IMR-90 (cell line): Measurements from ENCODE around the gene PLA2G4D. TPM values are rescaled to one million over a fixed set of nuclear protein-coding genes. Genes with fewer than 3 reads are reported as not detected.

ENCODE experiments used
- ATAC-seq: fragments of 200-7000 bp; cut with Tn5 transposase; 2 replicates; pipeline ENCODE4 v1.9.1; 2020; ENCODE audit warnings: low read depth, mild to moderate bottlenecking, moderate library complexity
- BruUV-seq: library from RNA; stranded (reverse); fragments of 400-500 nt; replicated peaks from 2 replicates; lab custom pipeline; 2021; lab: Mats Ljungman, UMichigan
- CTCF ChIA-PET: fragments of 300-600 bp; formaldehyde crosslinking; extraction: SDS; loops from one replicate; lab custom pipeline; 2021; ENCODE audit warnings: antibody characterized with exemption; lab: Yijun Ruan, JAX
- POLR2A ChIA-PET: fragments of 300-600 bp; sonication (Branson Sonifier 250); formaldehyde crosslinking; loops from one replicate; lab custom pipeline; 2022; ENCODE audit warnings: antibody characterized with exemption; ENCODE audit not compliant: unreplicated experiment; lab: Charles Lee
- DNase-seq: peaks from one replicate; pipeline ENCODE4 v3.0.0; 2013
- H2AFZ ChIP-seq: replicated peaks from 2 replicates; pipeline ENCODE3; 2013; ENCODE audit warnings: low read length, mild to moderate bottlenecking; ENCODE audit not compliant: poor library complexity
- H2AK5ac ChIP-seq: 2 replicates; pipeline ENCODE4 v1.6.1; 2013; ENCODE audit warnings: low read depth, low read length, inconsistent platforms
- H2AK9ac ChIP-seq: replicated peaks from 2 replicates; pipeline ENCODE3; 2013; ENCODE audit warnings: mild to moderate bottlenecking, low read depth, low read length, moderate library complexity; ENCODE audit not compliant: poor library complexity
- H2BK120ac ChIP-seq: 2 replicates; pipeline ENCODE4 v1.6.1; 2013; ENCODE audit warnings: low read depth, low read length, inconsistent platforms
- H2BK15ac ChIP-seq: 3 replicates; pipeline ENCODE4 v1.6.1; 2013; ENCODE audit warnings: low read depth, low read length, inconsistent platforms
- H2BK20ac ChIP-seq: 2 replicates; pipeline ENCODE4 v1.6.1; 2013; ENCODE audit warnings: low read depth, mild to moderate bottlenecking, inconsistent platforms, low read length, moderate library complexity
- H2BK5ac ChIP-seq: 2 replicates; pipeline ENCODE4 v1.6.1; 2013; ENCODE audit warnings: mild to moderate bottlenecking, low read depth, low read length, inconsistent platforms; ENCODE audit not compliant: poor library complexity, severe bottlenecking
- H3K14ac ChIP-seq: replicated peaks from 2 replicates; pipeline ENCODE4 v1.6.1; 2013; ENCODE audit warnings: low read depth, low read length, inconsistent platforms
- H3K18ac ChIP-seq: 2 replicates; pipeline ENCODE4 v1.6.1; 2013; ENCODE audit warnings: low read depth, low read length, control low read depth
- H3K23ac ChIP-seq: 2 replicates; pipeline ENCODE4 v1.6.1; 2013; ENCODE audit warnings: low read depth, low read length, inconsistent platforms
- H3K27ac ChIP-seq: 2 replicates; pipeline ENCODE4 v1.5.1; 2013; ENCODE audit warnings: mild to moderate bottlenecking, control low read depth, low read length; ENCODE audit not compliant: insufficient read depth
- H3K27me3 ChIP-seq: 2 replicates; pipeline ENCODE4 v1.6.1; 2013; ENCODE audit warnings: low read length; ENCODE audit not compliant: control insufficient read depth, insufficient read depth
- H3K36me3 ChIP-seq: 2 replicates; pipeline ENCODE4 v1.6.1; 2013; ENCODE audit warnings: low read length, mixed read lengths; ENCODE audit not compliant: control insufficient read depth, insufficient read depth
- H3K4ac ChIP-seq: 2 replicates; pipeline ENCODE4 v1.6.1; 2013; ENCODE audit warnings: low read depth, low read length, inconsistent platforms
- H3K4me1 ChIP-seq: 2 replicates; pipeline ENCODE4 v1.6.1; 2013; ENCODE audit warnings: low read length, mixed read lengths; ENCODE audit not compliant: control insufficient read depth, insufficient read depth
- H3K4me2 ChIP-seq: 2 replicates; pipeline ENCODE4 v1.6.1; 2013; ENCODE audit warnings: low read depth, mild to moderate bottlenecking, control low read depth, low read length, moderate library complexity
- H3K4me3 ChIP-seq: 2 replicates; pipeline ENCODE4 v1.5.1; 2013; ENCODE audit warnings: low read depth, mild to moderate bottlenecking, control low read depth, low read length, moderate library complexity; ENCODE audit not compliant: insufficient read depth
- H3K56ac ChIP-seq: 2 replicates; pipeline ENCODE4 v1.6.1; 2013; ENCODE audit warnings: low read length, inconsistent platforms; ENCODE audit not compliant: insufficient read depth; ENCODE audit errors: extremely low read depth
- H3K79me1 ChIP-seq, 2 experiments: 2 replicates each; pipeline ENCODE4 v1.6.1; 2013; ENCODE audit warnings: low read length in 2 of 2, inconsistent platforms in 1 of 2, low read depth in 1 of 2
- H3K9ac ChIP-seq: 2 replicates; pipeline ENCODE4 v1.6.1; 2013; ENCODE audit warnings: low read depth, low read length, control low read depth
- H3K9me1 ChIP-seq: 2 replicates; pipeline ENCODE4 v1.6.1; 2013; ENCODE audit warnings: low read length, inconsistent platforms; ENCODE audit not compliant: insufficient read depth
- H3K9me3 ChIP-seq: 2 replicates; pipeline ENCODE4 v1.6.1; 2013; ENCODE audit warnings: low read length; ENCODE audit not compliant: control insufficient read depth, insufficient read depth
- H4K20me1 ChIP-seq: 2 replicates; pipeline ENCODE4 v1.6.1; 2013; ENCODE audit warnings: low read length, inconsistent platforms; ENCODE audit not compliant: insufficient read depth
- H4K5ac ChIP-seq: 2 replicates; pipeline ENCODE4 v1.6.1; 2013; ENCODE audit warnings: mild to moderate bottlenecking, low read depth, low read length, control low read depth
- H4K8ac ChIP-seq, 2 experiments: 2 replicates each; pipeline ENCODE4 v1.6.1; 2013; ENCODE audit warnings: low read depth in 2 of 2, low read length in 2 of 2, control low read depth in 1 of 2, inconsistent platforms in 1 of 2
- H4K91ac ChIP-seq: 2 replicates; pipeline ENCODE4 v1.6.1; 2013; ENCODE audit warnings: low read depth, low read length, inconsistent platforms; ENCODE audit not compliant: insufficient read depth
- BHLHE40 ChIP-seq: fragments of 150-350 bp; IDR thresholded peaks from 2 replicates; pipeline ENCODE4 v1.6.1; 2016; ENCODE audit warnings: mild to moderate bottlenecking, low read depth, low read length
- CEBPB ChIP-seq: IDR thresholded peaks from 2 replicates; pipeline ENCODE4 v1.6.1; 2012; ENCODE audit warnings: low read depth, low read length, improper control_type of control experiment
- CHD1 ChIP-seq: IDR thresholded peaks from 2 replicates; pipeline ENCODE4 v1.6.1; 2012; ENCODE audit warnings: low read depth, low read length, improper control_type of control experiment
- ELK1 ChIP-seq: fragments of 150-350 bp; IDR thresholded peaks from 2 replicates; pipeline ENCODE4 v1.6.1; 2016; ENCODE audit warnings: low read depth, mild to moderate bottlenecking, low read length, moderate library complexity, borderline replicate concordance
- FOS ChIP-seq: fragments of 150-350 bp; IDR thresholded peaks from 2 replicates; pipeline ENCODE4 v1.6.1; 2016; ENCODE audit warnings: low read depth, low read length
- MAFK ChIP-seq: IDR thresholded peaks from 2 replicates; pipeline ENCODE4 v1.6.1; 2012; ENCODE audit warnings: low read depth, low read length, improper control_type of control experiment
- MAZ ChIP-seq: IDR thresholded peaks from 2 replicates; pipeline ENCODE4 v1.6.1; 2012; ENCODE audit warnings: low read depth, mild to moderate bottlenecking, low read length, improper control_type of control experiment, moderate library complexity, borderline replicate concordance
- MXI1 ChIP-seq: IDR thresholded peaks from 2 replicates; pipeline ENCODE4 v1.6.1; 2012; ENCODE audit warnings: low read depth, mild to moderate bottlenecking, low read length, moderate library complexity, borderline replicate concordance
- NFE2L2 ChIP-seq: fragments of 150-350 bp; IDR thresholded peaks from 2 replicates; pipeline ENCODE4 v1.6.1; 2016; ENCODE audit warnings: low read depth, mild to moderate bottlenecking, low read length
- POLR2A ChIP-seq: IDR thresholded peaks from 2 replicates; pipeline ENCODE4 v1.6.1; 2012; ENCODE audit warnings: mild to moderate bottlenecking, low read depth, low read length
- RAD21 ChIP-seq: IDR thresholded peaks from 2 replicates; pipeline ENCODE4 v1.6.1; 2012; ENCODE audit warnings: low read length, improper control_type of control experiment
- RFX5 ChIP-seq: IDR thresholded peaks from 2 replicates; pipeline ENCODE4 v1.8.0; 2012; ENCODE audit warnings: low read depth, mild to moderate bottlenecking, low read length, moderate library complexity
- SMC3 ChIP-seq: fragments of 150-350 bp; IDR thresholded peaks from 2 replicates; pipeline ENCODE4 v1.6.1; 2016; ENCODE audit warnings: low read depth, mild to moderate bottlenecking, antibody characterized with exemption, low read length, moderate library complexity
- USF2 ChIP-seq: fragments of 150-350 bp; IDR thresholded peaks from 2 replicates; pipeline ENCODE4 v1.6.1; 2017; ENCODE audit warnings: mild to moderate bottlenecking, antibody characterized with exemption, low read length, low read depth
- WGBS, 2 experiments: methylation state at CpG; one replicate each; pipeline versions ENCODE4 v1.1.5 to v1.1.7; 2013; ENCODE audit warnings: missing lambda C conversion rate in 2 of 2; ENCODE audit not compliant: insufficient read length in 1 of 2; ENCODE audit errors: extremely low coverage in 2 of 2; 5-methylcytosine and 5-hydroxymethylcytosine counted together
- dilution Hi-C: fragments of 300-500 bp; cut with HindIII; formaldehyde crosslinking; loops from one replicate; pipeline ENCODE4 v1.14.3; 2018; ENCODE audit warnings: low sequenced_read_pairs; ENCODE audit not compliant: unreplicated experiment
- in situ Hi-C: fragments of 300-500 bp; cut with MboI; formaldehyde crosslinking; loops from 3 replicates; pipeline ENCODE4 v1.14.3; 2019; ENCODE audit warnings: low sequenced_read_pairs, inconsistent platforms, mixed read lengths
- intact Hi-C: fragments of 100-400 bp; cut with micrococcal nuclease; formaldehyde crosslinking; loops from 2 replicates; pipeline ENCODE4 v1.10.0; 2022
- polyA plus RNA-seq, 3 experiments: library from polyadenylated mRNA; depleted of rRNA; stranded (reverse); fragments of >200 nt; gene quantifications; 2 replicates each; pipeline ENCODE4 v1.2.3, GENCODE V29; 2012; ENCODE audit warnings: low replicate concordance in 1 of 3
- total RNA-seq: library from RNA; depleted of rRNA; stranded (reverse); fragments of >200 nt; gene quantifications from 2 replicates; pipeline ENCODE4 v1.2.3, GENCODE V29; 2012
- TF ChIP-seq, protein P1 (sequence below): conservative IDR thresholded peaks from 2 replicates; pipeline ENCODE4 v1.5.1; 2012; ENCODE audit warnings: mild to moderate bottlenecking, low read depth, low read length, improper control_type of control experiment

PLA2G4D gene
- total and polyA plus RNA-seq, 2 of the 4 experiments (the other 2 are of a cell fraction), result not detected

- Histone ChIP-seq H3K14ac (no peak overlapping the region), H3K36me3 (no peaks in the 10 kb centered on the region), H3K56ac (no peak overlapping the region), H3K9me3 (no peaks in the 10 kb centered on the region; the same call in none of the 2 replicates), H4K91ac (no peak overlapping the region), H4K20me1 (no peaks in the 10 kb centered on the region), H2BK20ac (no peak overlapping the region), H3K79me1 (no peaks in the 10 kb centered on the region), H2BK15ac (no peak overlapping the region), H2AK9ac (no peak overlapping the region), H2BK120ac (no peak overlapping the region), H3K27me3 (peaks cover 36% of the 10 kb centered on the region), H3K4me2 (no peak overlapping the region), H3K23ac (no peak overlapping the region), H3K4ac (no peak overlapping the region), H2AFZ (no peak overlapping the region), H3K9me1 (peaks cover 7% of the 10 kb centered on the region; the same call in 1 of the 2 replicates), H2BK5ac (no peak overlapping the region), H3K27ac (no peak overlapping the region), H3K18ac (no peak overlapping the region), H3K9ac (no peak overlapping the region), H3K4me1 (no peaks in the 10 kb centered on the region), H4K5ac (no peak overlapping the region), H3K4me3 (no peak overlapping the region), H2AK5ac (no peak overlapping the region), H4K8ac (no peak overlapping the region)
- ATAC-seq (no peak), DNase-seq (no peak)
- no CpG with 5 or more reads among the region's 1 CpG for WGBS, 2 experiments
- in situ Hi-C loops (no loop called here), intact Hi-C loops (no loop called here), dilution Hi-C loops (no loop called here)
- CTCF ChIA-PET, result no interaction called here
- POLR2A ChIA-PET, result no interaction called here
- TF ChIP-seq CEBPB, result no peak
- TF ChIP-seq SMC3, result no peak
- no peak for TF ChIP-seq ELK1
- TF ChIP-seq MAZ, result no peak
- TF ChIP-seq MXI1, result no peak
- TF ChIP-seq BHLHE40, result no peak
- TF ChIP-seq POLR2A, result no peak
- TF ChIP-seq MAFK, result no peak
- no peak for TF ChIP-seq CHD1
- TF ChIP-seq RAD21, result no peak
- TF ChIP-seq USF2, result no peak
- TF ChIP-seq FOS, result no peak
- no peak for TF ChIP-seq NFE2L2
- TF ChIP-seq, protein P1, sequence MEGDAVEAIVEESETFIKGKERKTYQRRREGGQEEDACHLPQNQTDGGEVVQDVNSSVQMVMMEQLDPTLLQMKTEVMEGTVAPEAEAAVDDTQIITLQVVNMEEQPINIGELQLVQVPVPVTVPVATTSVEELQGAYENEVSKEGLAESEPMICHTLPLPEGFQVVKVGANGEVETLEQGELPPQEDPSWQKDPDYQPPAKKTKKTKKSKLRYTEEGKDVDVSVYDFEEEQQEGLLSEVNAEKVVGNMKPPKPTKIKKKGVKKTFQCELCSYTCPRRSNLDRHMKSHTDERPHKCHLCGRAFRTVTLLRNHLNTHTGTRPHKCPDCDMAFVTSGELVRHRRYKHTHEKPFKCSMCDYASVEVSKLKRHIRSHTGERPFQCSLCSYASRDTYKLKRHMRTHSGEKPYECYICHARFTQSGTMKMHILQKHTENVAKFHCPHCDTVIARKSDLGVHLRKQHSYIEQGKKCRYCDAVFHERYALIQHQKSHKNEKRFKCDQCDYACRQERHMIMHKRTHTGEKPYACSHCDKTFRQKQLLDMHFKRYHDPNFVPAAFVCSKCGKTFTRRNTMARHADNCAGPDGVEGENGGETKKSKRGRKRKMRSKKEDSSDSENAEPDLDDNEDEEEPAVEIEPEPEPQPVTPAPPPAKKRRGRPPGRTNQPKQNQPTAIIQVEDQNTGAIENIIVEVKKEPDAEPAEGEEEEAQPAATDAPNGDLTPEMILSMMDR, result no peak
- no peak for TF ChIP-seq RFX5
- no TSS peak for BruUV-seq
These were observed 7.5 kb upstream of the PLA2G4D start for GRCh38 chr15:42101861-42102260.
